ENCODE data around the gene TSPAN18.

DNA sequence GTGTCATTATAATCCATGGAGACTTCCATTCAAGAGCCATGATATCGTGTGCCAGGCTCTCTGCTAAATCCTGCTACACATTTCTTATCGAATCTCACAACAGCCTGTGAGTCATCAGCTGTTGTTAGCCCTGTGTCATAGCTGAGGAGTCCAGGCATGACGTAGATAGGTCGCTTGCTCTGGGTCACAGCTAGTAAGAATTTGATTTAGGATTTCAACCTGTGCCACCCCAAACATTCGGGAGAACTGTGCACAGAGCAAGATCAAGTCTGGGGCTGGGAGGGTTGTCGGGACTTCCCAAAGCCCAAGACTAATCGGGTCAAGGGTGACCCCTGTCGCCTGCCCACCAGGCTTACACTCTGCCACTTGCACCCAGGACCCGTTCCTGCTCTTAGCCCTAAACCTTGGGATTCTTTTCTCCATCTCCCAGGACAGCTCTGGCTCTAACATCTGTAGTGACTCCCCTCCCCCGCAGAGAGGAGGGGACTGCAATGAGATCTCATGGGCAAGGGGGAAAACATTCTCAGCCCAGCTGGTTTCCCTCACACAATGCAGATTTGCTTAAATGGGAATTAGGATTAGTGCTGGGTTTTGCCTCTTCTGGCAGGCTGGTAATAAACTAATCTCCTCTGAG, 34.3 kb downstream of the TSPAN18 start:
- TF ChIP-seq, protein P1, sequence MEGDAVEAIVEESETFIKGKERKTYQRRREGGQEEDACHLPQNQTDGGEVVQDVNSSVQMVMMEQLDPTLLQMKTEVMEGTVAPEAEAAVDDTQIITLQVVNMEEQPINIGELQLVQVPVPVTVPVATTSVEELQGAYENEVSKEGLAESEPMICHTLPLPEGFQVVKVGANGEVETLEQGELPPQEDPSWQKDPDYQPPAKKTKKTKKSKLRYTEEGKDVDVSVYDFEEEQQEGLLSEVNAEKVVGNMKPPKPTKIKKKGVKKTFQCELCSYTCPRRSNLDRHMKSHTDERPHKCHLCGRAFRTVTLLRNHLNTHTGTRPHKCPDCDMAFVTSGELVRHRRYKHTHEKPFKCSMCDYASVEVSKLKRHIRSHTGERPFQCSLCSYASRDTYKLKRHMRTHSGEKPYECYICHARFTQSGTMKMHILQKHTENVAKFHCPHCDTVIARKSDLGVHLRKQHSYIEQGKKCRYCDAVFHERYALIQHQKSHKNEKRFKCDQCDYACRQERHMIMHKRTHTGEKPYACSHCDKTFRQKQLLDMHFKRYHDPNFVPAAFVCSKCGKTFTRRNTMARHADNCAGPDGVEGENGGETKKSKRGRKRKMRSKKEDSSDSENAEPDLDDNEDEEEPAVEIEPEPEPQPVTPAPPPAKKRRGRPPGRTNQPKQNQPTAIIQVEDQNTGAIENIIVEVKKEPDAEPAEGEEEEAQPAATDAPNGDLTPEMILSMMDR (IDR thresholded peaks at IDR 0.05): no peak
- TF ChIP-seq POLR2A (IDR thresholded peaks at IDR 0.05): no peak

Measured in stomach (tissue), 4 donors.